Right lobe of liver (tissue), 4 donors: ENCODE results near the gene YWHAH.

Experiments
- POLR2A ChIP-seq: fragments of 450-650 bp; IDR thresholded peaks from one replicate; pipeline ENCODE4 v1.6.1; 2017; ENCODE audit warnings: antibody characterized with exemption, mild to moderate bottlenecking
- TF ChIP-seq, protein P1 (sequence below), 4 donors: fragments of 200-600 bp in 3 of 4; fragments of 450-650 bp in 1 of 4; IDR thresholded peaks; one replicate each; pipeline versions ENCODE4 v1.5.1 to v1.8.0; 2016 to 2022; ENCODE audit warnings: antibody characterized with exemption in 4 of 4, mild to moderate bottlenecking in 2 of 4
- donor health status: DM: no; HTN: no; CAD: no.
- donor health status: DM: no; HTN: no; CAD: no.
- donor health status: DM: no; HTN: yes; CAD: no.

DNA sequence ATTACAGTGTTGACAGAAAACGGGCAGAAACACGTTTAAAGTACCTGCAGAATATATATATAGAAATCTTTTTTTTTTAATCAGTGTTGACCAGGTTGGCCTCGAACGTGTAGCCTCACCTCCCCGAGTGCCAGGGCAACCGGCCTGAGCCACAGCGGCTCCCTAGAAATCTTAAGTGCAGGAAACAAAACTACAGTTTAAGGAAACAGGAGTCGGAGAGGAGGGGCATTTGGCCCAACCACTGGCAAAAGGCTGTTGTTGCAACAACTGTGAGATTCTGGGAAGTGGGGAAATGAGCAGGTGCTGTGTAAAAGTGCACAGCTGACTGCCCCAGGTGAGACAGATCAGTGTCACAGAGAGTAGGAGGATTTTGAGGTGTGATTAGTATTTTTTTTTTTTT lies 3.7 kb downstream of the YWHAH start:
- TF ChIP-seq, protein P1, sequence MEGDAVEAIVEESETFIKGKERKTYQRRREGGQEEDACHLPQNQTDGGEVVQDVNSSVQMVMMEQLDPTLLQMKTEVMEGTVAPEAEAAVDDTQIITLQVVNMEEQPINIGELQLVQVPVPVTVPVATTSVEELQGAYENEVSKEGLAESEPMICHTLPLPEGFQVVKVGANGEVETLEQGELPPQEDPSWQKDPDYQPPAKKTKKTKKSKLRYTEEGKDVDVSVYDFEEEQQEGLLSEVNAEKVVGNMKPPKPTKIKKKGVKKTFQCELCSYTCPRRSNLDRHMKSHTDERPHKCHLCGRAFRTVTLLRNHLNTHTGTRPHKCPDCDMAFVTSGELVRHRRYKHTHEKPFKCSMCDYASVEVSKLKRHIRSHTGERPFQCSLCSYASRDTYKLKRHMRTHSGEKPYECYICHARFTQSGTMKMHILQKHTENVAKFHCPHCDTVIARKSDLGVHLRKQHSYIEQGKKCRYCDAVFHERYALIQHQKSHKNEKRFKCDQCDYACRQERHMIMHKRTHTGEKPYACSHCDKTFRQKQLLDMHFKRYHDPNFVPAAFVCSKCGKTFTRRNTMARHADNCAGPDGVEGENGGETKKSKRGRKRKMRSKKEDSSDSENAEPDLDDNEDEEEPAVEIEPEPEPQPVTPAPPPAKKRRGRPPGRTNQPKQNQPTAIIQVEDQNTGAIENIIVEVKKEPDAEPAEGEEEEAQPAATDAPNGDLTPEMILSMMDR (IDR thresholded peaks at IDR 0.05) = no peak
- no peak for TF ChIP-seq POLR2A
